OCI-LY7 (cell line): ENCODE data around the gene AKR1E2. TPM values are rescaled to one million over a fixed set of nuclear protein-coding genes. Genes with fewer than 3 reads are reported as not detected.

Experiments
- BruUV-seq: library from RNA; stranded (reverse); fragments of 400-500 nt; replicated peaks from 2 replicates; lab custom pipeline; 2021; lab: Mats Ljungman, UMichigan
- CTCF ChIA-PET: fragments of 300-600 bp; sonication (Branson Sonifier 250); formaldehyde crosslinking; loops from one replicate; lab custom pipeline; 2022; ENCODE audit warnings: antibody characterized with exemption; ENCODE audit not compliant: unreplicated experiment; lab: Charles Lee
- POLR2A ChIA-PET: fragments of 300-600 bp; sonication (Branson Sonifier 250); formaldehyde crosslinking; loops from one replicate; lab custom pipeline; 2022; ENCODE audit warnings: antibody characterized with exemption; lab: Charles Lee
- DNase-seq: peaks from one replicate; pipeline ENCODE4 v3.0.0-alpha.2; 2015; ENCODE audit warnings: low spot score
- H2AFZ ChIP-seq: fragments of 200-600 bp; sonication (generic), shearing (Covaris generic); 2 replicates; pipeline ENCODE4 v1.6.1; 2014; ENCODE audit warnings: mild to moderate bottlenecking, antibody characterized with exemption, low read length, moderate library complexity
- H3K27ac ChIP-seq: fragments of 200-600 bp; sonication (generic); 2 replicates; pipeline ENCODE4 v1.5.1; 2014; ENCODE audit warnings: mixed run types, low read depth, mild to moderate bottlenecking, moderate library complexity, low read length, inconsistent platforms; ENCODE audit not compliant: poor library complexity, severe bottlenecking
- H3K36me3 ChIP-seq: fragments of 200-600 bp; sonication (generic); 2 replicates; pipeline ENCODE4 v1.6.1; 2014; ENCODE audit warnings: mild to moderate bottlenecking, antibody characterized with exemption, low read length, moderate library complexity, mixed read lengths; ENCODE audit not compliant: insufficient read depth
- H3K4me1 ChIP-seq: fragments of 200-600 bp; sonication (generic); 2 replicates; pipeline ENCODE4 v1.5.1; 2014; ENCODE audit warnings: mild to moderate bottlenecking, low read length; ENCODE audit not compliant: insufficient read depth, poor library complexity, severe bottlenecking
- H3K4me2 ChIP-seq: fragments of 200-600 bp; sonication (generic); 2 replicates; pipeline ENCODE4 v1.6.1; 2014; ENCODE audit warnings: mild to moderate bottlenecking, low read length
- H3K4me3 ChIP-seq: fragments of 200-600 bp; sonication (generic); 2 replicates; pipeline ENCODE4 v1.5.1; 2014; ENCODE audit warnings: mild to moderate bottlenecking, low read depth, low read length; ENCODE audit not compliant: poor library complexity, severe bottlenecking
- H3K79me2 ChIP-seq: fragments of 200-600 bp; sonication (generic); 2 replicates; pipeline ENCODE4 v1.6.1; 2016; ENCODE audit warnings: low read depth, mild to moderate bottlenecking, low read length, moderate library complexity, mixed read lengths; ENCODE audit not compliant: insufficient read depth
- H3K9me2 ChIP-seq: fragments of 200-600 bp; sonication (generic); 2 replicates; pipeline ENCODE4 v1.6.1; 2016; ENCODE audit warnings: mild to moderate bottlenecking, low read length, mixed read lengths; ENCODE audit not compliant: insufficient read depth
- H3K9me3 ChIP-seq: fragments of 200-600 bp; sonication (generic); 2 replicates; pipeline ENCODE4 v1.6.1; 2014; ENCODE audit warnings: mild to moderate bottlenecking, mixed run types, low read length, mixed read lengths
- H4K20me1 ChIP-seq: fragments of 200-600 bp; sonication (generic); 2 replicates; pipeline ENCODE4 v1.6.1; 2014; ENCODE audit warnings: mild to moderate bottlenecking, antibody characterized with exemption, low read length, moderate library complexity, mixed read lengths; ENCODE audit not compliant: insufficient read depth
- CTCF ChIP-seq: fragments of 200-600 bp; sonication (generic); conservative IDR thresholded peaks from 2 replicates; pipeline ENCODE4 v1.5.1; 2014; ENCODE audit warnings: mild to moderate bottlenecking, antibody characterized with exemption, low read length, moderate library complexity, mixed read lengths
- EZH2phosphoT487 ChIP-seq: fragments of 200-600 bp; sonication (generic); IDR thresholded peaks from 2 replicates; pipeline ENCODE4 v1.6.1; 2018; ENCODE audit warnings: low read depth, borderline replicate concordance, mild to moderate bottlenecking, mixed run types, antibody characterized with exemption, low read length, moderate library complexity, mixed read lengths
- intact Hi-C: fragments of 100-400 bp; cut with micrococcal nuclease; formaldehyde crosslinking; loops from one replicate; pipeline ENCODE4 v1.10.0; 2022; ENCODE audit not compliant: unreplicated experiment
- total RNA-seq, 2 experiments: library from RNA; depleted of rRNA in 1 of 2; stranded (reverse); fragments of >200 nt in 1 of 2; shearing (Covaris generic) in 1 of 2; gene quantifications; 2 replicates each; pipeline ENCODE4 v1.2.3, GENCODE V29; 2014 to 2022

Gene AKR1E2
- total RNA-seq, 2 experiments from 2014 or later = not detected

- no peaks in the 10 kb centered on the region for H4K20me1 ChIP-seq
- BruUV-seq = no TSS peak
- no peaks in the 10 kb centered on the region for H3K79me2 ChIP-seq
- H3K9me3 ChIP-seq = no peaks in the 10 kb centered on the region
- H3K36me3 ChIP-seq = no peaks in the 10 kb centered on the region
- TF ChIP-seq CTCF (no peak), EZH2phosphoT487 (no peak)
- no peak overlapping the region for H3K4me2 ChIP-seq
- CTCF ChIA-PET = no interaction called here
- H3K4me1 ChIP-seq = no peaks in the 10 kb centered on the region
- no peak overlapping the region for H2AFZ ChIP-seq
- POLR2A ChIA-PET = no interaction called here
- H3K4me3 ChIP-seq = no peak overlapping the region
- intact Hi-C loops = no loop called here
- no peak overlapping the region for H3K27ac ChIP-seq
- DNase-seq = no peak
- no peaks in the 10 kb centered on the region for H3K9me2 ChIP-seq
These were observed 25.2 kb downstream of the AKR1E2 start for GRCh38 chr10:4851176-4851575.

DNA sequence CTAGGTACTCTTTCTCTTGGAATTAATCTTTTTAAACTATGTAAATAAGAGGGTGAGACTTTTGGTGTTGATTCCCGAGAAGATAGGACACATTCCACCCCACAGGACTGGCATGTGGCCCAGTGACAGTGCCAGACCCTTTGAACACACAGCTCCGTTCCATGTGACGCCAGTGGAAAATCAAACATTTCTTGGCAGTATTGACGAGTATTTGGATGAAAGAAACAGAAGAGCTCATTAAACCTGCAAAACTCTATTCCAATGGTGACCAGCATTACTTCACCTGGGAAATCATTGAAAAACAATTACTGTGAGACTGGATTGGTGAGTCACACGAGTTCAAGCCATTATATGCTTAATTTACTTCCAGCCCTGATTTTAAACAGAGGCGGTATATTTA lies 25.8 kb downstream of the AKR1E2 start:
- no peaks in the 10 kb centered on the region for H3K9me3 ChIP-seq
- BruUV-seq = no TSS peak
- no peaks in the 10 kb centered on the region for H3K36me3 ChIP-seq
- no peak overlapping the region for H3K4me3 ChIP-seq
- TF ChIP-seq EZH2phosphoT487 (no peak), CTCF (no peak)
- intact Hi-C loops = no loop called here
- H3K27ac ChIP-seq = no peak overlapping the region
- no peak overlapping the region for H3K4me2 ChIP-seq
- no peaks in the 10 kb centered on the region for H4K20me1 ChIP-seq
- no peak overlapping the region for H2AFZ ChIP-seq
- POLR2A ChIA-PET = no interaction called here
- DNase-seq = no peak
- H3K79me2 ChIP-seq = no peaks in the 10 kb centered on the region
- no peaks in the 10 kb centered on the region for H3K4me1 ChIP-seq
- H3K9me2 ChIP-seq = no peaks in the 10 kb centered on the region
- CTCF ChIA-PET = no interaction called here

- Histone ChIP-seq H3K4me2 (no peak overlapping the region), H3K36me3 (no peaks in the 10 kb centered on the region), H3K9me3 (no peaks in the 10 kb centered on the region), H3K9me2 (no peaks in the 10 kb centered on the region), H3K27ac (no peak overlapping the region), H3K4me1 (no peaks in the 10 kb centered on the region), H3K79me2 (no peaks in the 10 kb centered on the region), H2AFZ (no peak overlapping the region), H3K4me3 (no peak overlapping the region), H4K20me1 (no peaks in the 10 kb centered on the region)
- no TSS peak for BruUV-seq
- ChIA-PET POLR2A (interaction anchor here (0.7 kb wide), 1 partner anchor 36 kb away, joined by 3 read pairs; no protein-coding TSS in a partner anchor), CTCF (no interaction called here)
- DNase-seq = no peak
- no peak for TF ChIP-seq CTCF
- TF ChIP-seq EZH2phosphoT487 = no peak
- intact Hi-C loops = no loop called here
These were observed 40.1 kb downstream of the AKR1E2 start for GRCh38 chr10:4865945-4866661.
